ENCODE measurements around the gene PPP3R1.

Gene PPP3R1

DNA sequence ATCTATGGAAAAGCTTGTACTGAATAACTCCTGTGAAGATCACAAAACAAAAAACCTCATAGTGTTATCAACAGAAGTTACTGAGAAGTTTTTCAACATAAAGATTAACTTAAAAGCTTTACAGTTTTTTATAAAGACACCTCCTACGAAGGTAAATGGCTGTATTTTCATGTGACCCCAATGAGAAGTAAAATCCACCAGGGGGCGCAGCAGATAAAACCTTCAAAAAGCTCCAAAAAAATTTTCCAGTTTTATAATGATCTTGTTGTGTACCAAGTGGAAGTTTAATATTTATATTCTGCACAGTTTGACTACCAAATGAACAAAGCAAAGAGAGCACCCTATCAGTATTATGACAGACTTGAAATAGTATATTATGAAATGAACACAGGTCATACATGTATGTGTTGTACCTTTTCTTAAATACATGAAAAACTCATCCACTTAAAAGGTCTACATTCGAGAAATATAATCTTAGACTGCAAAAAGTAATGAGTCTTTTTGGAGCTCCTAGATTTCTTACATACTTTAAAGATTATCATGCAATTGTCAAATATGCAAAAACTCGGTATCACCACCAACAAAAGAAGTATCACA lies 56.1 kb downstream of the PPP3R1 start:
- Histone ChIP-seq H3K4me3 (ENCODE audit: low read depth in 1 of 2, low read length in 2 of 2) (no peak overlapping the region), H3K27me3 (ENCODE audit: control insufficient read depth in 1 of 2, insufficient read depth in 2 of 2, low read length in 2 of 2) (no peaks in the 10 kb centered on the region), H3K4me1 (ENCODE audit: insufficient read depth, low read length) (peaks cover 23% of the 10 kb centered on the region), H3K36me3 (ENCODE audit: insufficient read depth, low read length) (no peaks in the 10 kb centered on the region), H3K9ac (ENCODE audit: low read length) (no peak overlapping the region), H3K9me3 (ENCODE audit: low read length) (no peaks in the 10 kb centered on the region), H3K27ac (ENCODE audit: low read depth, low read length) (no peak overlapping the region)

DNA sequence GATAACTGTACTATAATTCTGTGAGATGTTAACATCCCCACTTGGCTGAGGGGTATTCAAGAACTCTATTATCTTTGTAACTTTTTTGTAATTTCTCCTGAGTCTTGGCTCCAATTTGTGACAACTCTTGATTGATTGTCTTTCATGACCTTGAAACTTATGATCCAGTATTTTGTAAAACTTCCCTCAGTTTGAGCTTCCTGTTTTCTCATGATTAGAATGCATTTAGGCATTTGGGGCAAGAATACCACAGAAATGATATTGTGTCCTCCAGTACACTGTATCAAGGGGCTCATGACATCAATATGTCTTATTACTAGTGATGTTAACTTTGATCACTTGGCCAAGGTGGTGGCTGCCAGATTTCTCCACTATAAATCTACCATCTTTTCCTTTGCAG lies 57.2 kb downstream of the PPP3R1 start:
- no peaks in the 10 kb centered on the region for H3K27me3 ChIP-seq (ENCODE audit: control insufficient read depth in 1 of 2, insufficient read depth in 2 of 2, low read length in 2 of 2)

DNA sequence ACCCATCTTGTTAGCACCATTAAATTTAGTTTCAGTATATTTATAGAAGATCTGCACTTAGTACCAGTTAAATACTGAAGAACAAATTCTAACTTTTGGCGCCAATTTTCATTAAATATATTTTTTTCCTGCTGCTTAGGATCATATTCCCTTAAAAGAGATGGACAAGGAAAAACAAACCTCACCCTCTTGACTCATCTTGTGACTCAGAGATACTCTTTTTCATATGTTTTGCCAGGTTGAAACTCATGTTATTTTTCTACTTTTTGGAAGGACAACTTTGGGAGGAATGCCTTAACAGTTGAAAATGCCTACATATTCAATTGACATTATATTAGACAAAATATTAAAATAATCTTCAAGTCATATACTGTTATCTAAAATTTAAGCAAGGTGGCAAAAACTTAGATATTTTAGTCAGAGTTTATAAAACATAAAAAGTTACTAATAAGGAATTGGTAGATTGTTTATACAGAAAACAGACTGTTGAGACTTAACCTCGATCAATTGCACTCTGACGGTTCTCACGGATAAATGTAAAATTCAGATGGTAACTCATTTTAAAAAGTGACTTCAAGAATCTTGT lies 58.5 kb downstream of the PPP3R1 start:
- no peaks in the 10 kb centered on the region for H3K27me3 ChIP-seq (ENCODE audit: control insufficient read depth in 1 of 2, insufficient read depth in 2 of 2, low read length in 2 of 2)
- no peaks in the 10 kb centered on the region for H3K9me3 ChIP-seq (ENCODE audit: low read length)
- H3K4me3 ChIP-seq (ENCODE audit: low read depth in 1 of 2, low read length in 2 of 2): no peak overlapping the region
- no peaks in the 10 kb centered on the region for H3K36me3 ChIP-seq (ENCODE audit: insufficient read depth, low read length)
- H3K4me1 ChIP-seq (ENCODE audit: insufficient read depth, low read length): peaks cover 23% of the 10 kb centered on the region
- no peak overlapping the region for H3K27ac ChIP-seq (ENCODE audit: low read depth, low read length)
- no peak overlapping the region for H3K9ac ChIP-seq (ENCODE audit: low read length)

More for the DNA sequence above, 57.2 kb downstream of the PPP3R1 start:
- peaks cover 23% of the 10 kb centered on the region for H3K4me1 ChIP-seq (ENCODE audit: insufficient read depth, low read length)
- no peak overlapping the region for H3K4me3 ChIP-seq (ENCODE audit: low read depth in 1 of 2, low read length in 2 of 2)
- no peak overlapping the region for H3K9ac ChIP-seq (ENCODE audit: low read length)
- no peak overlapping the region for H3K27ac ChIP-seq (ENCODE audit: low read depth, low read length)
- no peaks in the 10 kb centered on the region for H3K36me3 ChIP-seq (ENCODE audit: insufficient read depth, low read length)
- H3K9me3 ChIP-seq (ENCODE audit: low read length): no peaks in the 10 kb centered on the region

DNA sequence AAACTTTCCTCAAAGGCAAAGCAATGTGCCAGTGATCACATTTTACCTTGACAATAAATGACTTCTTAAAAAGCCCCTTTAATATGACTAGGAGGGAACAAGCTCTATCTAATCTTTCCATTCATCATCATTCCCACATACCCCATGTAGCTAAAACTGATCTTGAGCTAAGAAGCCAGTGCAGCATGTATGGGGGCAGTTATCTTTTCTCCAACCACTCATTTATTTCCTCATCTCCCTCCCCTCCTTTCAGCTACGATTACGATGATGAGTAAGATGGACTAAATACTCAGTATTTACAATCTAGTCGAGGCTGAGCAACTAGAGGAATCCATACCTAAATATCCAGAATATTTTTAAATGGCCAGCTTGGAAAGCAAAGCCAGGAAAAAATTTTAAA lies 59.2 kb downstream of the PPP3R1 start:
- peaks cover 23% of the 10 kb centered on the region for H3K4me1 ChIP-seq (ENCODE audit: insufficient read depth, low read length)
- no peak overlapping the region for H3K27ac ChIP-seq (ENCODE audit: low read depth, low read length)
- H3K27me3 ChIP-seq (ENCODE audit: control insufficient read depth in 1 of 2, insufficient read depth in 2 of 2, low read length in 2 of 2): no peaks in the 10 kb centered on the region
- no peaks in the 10 kb centered on the region for H3K9me3 ChIP-seq (ENCODE audit: low read length)
- H3K9ac ChIP-seq (ENCODE audit: low read length): no peak overlapping the region
- no peaks in the 10 kb centered on the region for H3K36me3 ChIP-seq (ENCODE audit: insufficient read depth, low read length)
- H3K4me3 ChIP-seq (ENCODE audit: low read depth in 1 of 2, low read length in 2 of 2): no peak overlapping the region

DNA sequence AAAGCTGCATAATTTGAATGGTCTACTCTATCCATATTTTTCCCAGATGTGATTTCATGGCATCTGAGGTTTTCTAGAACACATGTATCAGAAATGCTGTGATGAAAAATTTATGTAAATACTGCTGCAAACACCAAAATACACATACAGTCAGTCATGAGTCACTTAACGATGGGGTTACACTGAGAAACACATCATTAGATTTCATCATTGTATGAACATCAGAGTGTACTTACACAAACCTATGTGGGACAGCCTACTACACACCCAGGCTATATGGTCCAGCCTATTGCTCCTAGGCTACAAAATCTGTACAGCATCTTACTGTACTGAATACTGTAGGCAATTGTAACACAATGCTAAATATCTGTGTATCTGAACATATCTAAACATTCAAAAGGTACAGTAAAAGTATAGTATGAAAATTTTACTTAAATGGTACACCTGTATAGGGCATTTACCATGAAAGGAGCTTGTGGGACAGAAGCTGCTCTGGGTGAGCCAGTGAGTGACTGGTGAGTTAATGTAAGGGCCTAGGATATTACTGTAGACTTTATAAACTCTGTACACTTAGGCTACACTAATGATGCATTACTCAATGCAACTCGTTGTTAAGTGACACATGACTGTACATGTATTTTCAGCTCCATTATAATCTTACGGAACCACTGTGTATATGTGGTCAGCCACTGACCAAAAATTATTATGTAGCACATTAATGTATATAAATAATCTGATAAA lies 61.2 kb downstream of the PPP3R1 start:
- peaks cover 8% of the 10 kb centered on the region for H3K36me3 ChIP-seq (ENCODE audit: insufficient read depth, low read length)
- H3K9me3 ChIP-seq (ENCODE audit: low read length): no peaks in the 10 kb centered on the region
- no peaks in the 10 kb centered on the region for H3K27me3 ChIP-seq (ENCODE audit: control insufficient read depth in 1 of 2, insufficient read depth in 2 of 2, low read length in 2 of 2)
- no peak overlapping the region for H3K4me3 ChIP-seq (ENCODE audit: low read depth in 1 of 2, low read length in 2 of 2)
- no peak overlapping the region for H3K27ac ChIP-seq (ENCODE audit: low read depth, low read length)
- H3K9ac ChIP-seq (ENCODE audit: low read length): no peak overlapping the region
- H3K4me1 ChIP-seq (ENCODE audit: insufficient read depth, low read length): peaks cover 23% of the 10 kb centered on the region

DNA sequence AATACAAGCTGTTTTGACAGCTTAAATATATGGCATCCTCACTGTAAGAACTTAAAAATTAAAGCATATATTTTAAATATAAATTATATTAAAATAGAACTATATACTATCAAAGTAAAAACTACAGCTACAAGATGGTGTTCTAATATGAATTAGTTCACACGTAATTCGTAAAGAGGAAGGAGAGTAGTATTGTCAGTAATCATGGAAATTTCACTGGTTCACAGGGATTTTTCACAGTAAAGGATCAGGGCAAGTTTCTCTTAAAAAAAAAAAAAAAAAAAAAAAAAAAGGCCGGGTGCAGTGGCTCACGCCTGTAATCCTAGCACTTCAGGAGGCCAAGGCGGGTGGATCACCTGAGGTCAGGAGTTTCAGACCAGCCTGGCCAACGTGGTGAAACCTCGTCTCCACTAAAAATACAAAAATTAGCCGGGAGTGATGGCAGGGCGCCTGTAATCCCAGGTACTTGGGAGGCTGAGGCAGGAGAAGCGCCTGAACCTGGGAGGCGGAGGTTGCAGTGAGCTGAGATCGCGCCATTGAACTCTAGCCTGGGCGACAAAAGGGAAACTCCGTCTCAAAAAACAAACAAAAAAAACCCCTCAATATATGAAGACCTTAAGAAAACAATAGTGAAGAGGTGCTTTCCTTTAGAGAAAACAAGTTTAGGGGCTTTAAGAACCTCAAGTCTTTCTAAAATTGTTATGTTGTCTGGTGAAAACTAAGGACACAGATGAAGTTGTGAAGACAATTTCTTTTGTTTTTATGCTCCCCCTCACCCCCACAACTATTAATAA lies 62.1 kb downstream of the PPP3R1 start:
- Histone ChIP-seq H3K27me3 (ENCODE audit: control insufficient read depth in 1 of 2, insufficient read depth in 2 of 2, low read length in 2 of 2) (no peaks in the 10 kb centered on the region), H3K4me3 (ENCODE audit: low read depth in 1 of 2, low read length in 2 of 2) (no peak overlapping the region), H3K9me3 (ENCODE audit: low read length) (no peaks in the 10 kb centered on the region), H3K27ac (ENCODE audit: low read depth, low read length) (no peak overlapping the region), H3K36me3 (ENCODE audit: insufficient read depth, low read length) (peaks cover 8% of the 10 kb centered on the region), H3K4me1 (ENCODE audit: insufficient read depth, low read length) (peaks cover 13% of the 10 kb centered on the region), H3K9ac (ENCODE audit: low read length) (no peak overlapping the region)

DNA sequence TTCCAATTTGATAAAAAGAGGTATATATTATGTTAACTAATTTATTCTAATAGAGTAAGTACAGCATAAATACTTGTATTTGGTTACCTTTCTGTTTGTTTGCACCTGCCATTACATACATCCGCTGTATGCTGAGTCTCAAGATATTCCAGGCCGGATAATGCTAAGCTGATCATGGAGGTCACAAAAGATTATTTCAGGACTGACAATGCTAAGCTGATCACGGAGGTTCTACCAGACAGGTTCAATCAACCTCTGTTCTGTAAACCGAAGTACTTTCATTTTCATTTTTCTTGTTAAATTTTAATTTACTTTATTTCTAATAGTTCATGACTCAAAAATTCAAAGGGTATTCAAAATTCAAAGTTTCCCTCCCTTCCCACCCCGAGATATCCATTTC lies 63.5 kb downstream of the PPP3R1 start:
- H3K4me3 ChIP-seq (ENCODE audit: low read depth in 1 of 2, low read length in 2 of 2): no peak overlapping the region
- no peak overlapping the region for H3K9ac ChIP-seq (ENCODE audit: low read length)

DNA sequence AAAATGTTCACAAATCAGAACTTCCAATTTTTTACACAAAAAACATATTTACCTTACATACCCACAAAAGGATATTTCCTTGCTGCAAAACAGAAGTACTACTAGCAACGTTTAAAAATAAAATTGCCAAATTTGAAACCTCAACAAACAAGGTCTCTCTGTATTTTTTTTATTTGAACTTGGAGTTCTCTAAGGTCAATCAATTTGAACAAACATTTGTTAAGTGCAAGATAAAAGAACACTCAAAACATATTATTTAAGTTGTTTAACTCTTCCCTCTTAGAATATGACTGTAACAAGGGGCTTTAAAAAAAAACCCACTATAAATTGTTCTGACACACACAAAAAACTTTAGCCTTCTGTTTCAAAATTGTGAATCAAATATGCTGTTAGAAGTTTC lies 65.0 kb downstream of the PPP3R1 start:
- H3K4me3 ChIP-seq (ENCODE audit: low read depth in 1 of 2, low read length in 2 of 2): no peak overlapping the region
- H3K27me3 ChIP-seq (ENCODE audit: control insufficient read depth in 1 of 2, insufficient read depth in 2 of 2, low read length in 2 of 2): no peaks in the 10 kb centered on the region
- H3K36me3 ChIP-seq (ENCODE audit: insufficient read depth, low read length): peaks cover 8% of the 10 kb centered on the region
- H3K27ac ChIP-seq (ENCODE audit: low read depth, low read length): no peak overlapping the region
- H3K9me3 ChIP-seq (ENCODE audit: low read length): no peaks in the 10 kb centered on the region
- no peaks in the 10 kb centered on the region for H3K4me1 ChIP-seq (ENCODE audit: insufficient read depth, low read length)
- no peak overlapping the region for H3K9ac ChIP-seq (ENCODE audit: low read length)

More for the DNA sequence above, 63.5 kb downstream of the PPP3R1 start:
- Histone ChIP-seq H3K27ac (ENCODE audit: low read depth, low read length) (no peak overlapping the region), H3K36me3 (ENCODE audit: insufficient read depth, low read length) (peaks cover 8% of the 10 kb centered on the region), H3K9me3 (ENCODE audit: low read length) (no peaks in the 10 kb centered on the region), H3K4me1 (ENCODE audit: insufficient read depth, low read length) (peaks cover 9% of the 10 kb centered on the region), H3K27me3 (ENCODE audit: control insufficient read depth in 1 of 2, insufficient read depth in 2 of 2, low read length in 2 of 2) (no peaks in the 10 kb centered on the region)

DNA sequence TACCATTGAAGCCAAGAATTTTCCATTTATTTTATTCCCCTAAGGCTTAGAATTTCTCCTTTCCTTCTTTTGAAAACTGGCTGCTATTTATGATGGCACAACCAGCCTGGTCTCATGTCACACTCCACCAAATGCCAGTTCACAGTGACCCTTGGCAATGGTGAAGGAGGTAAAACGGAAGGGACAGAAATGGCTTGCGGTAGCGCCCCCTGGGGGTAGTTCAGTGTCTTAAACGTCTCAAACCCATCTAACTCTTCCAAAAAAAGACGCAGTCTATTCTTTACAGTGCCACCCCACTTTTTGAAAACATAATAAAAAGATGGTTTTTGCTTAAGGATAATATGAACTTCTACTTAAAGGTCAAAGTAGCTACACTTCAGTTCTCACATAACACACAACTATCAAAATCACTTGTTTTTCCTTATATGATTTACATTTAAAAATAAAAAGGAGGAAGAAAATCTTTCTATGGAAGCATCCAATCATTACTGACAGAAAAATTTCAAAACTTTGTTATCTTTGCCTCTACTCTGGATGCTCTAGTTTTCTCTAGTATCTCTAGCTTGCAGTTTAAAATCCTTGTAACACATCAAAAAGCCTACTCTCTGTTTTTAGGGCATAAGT lies 66.7 kb downstream of the PPP3R1 start:
- Histone ChIP-seq H3K27ac (ENCODE audit: low read depth, low read length) (no peak overlapping the region), H3K4me1 (ENCODE audit: insufficient read depth, low read length) (no peaks in the 10 kb centered on the region), H3K27me3 (ENCODE audit: control insufficient read depth in 1 of 2, insufficient read depth in 2 of 2, low read length in 2 of 2) (no peaks in the 10 kb centered on the region), H3K36me3 (ENCODE audit: insufficient read depth, low read length) (peaks cover 8% of the 10 kb centered on the region), H3K9me3 (ENCODE audit: low read length) (no peaks in the 10 kb centered on the region), H3K4me3 (ENCODE audit: low read depth in 1 of 2, low read length in 2 of 2) (no peak overlapping the region), H3K9ac (ENCODE audit: low read length) (no peak overlapping the region)

DNA sequence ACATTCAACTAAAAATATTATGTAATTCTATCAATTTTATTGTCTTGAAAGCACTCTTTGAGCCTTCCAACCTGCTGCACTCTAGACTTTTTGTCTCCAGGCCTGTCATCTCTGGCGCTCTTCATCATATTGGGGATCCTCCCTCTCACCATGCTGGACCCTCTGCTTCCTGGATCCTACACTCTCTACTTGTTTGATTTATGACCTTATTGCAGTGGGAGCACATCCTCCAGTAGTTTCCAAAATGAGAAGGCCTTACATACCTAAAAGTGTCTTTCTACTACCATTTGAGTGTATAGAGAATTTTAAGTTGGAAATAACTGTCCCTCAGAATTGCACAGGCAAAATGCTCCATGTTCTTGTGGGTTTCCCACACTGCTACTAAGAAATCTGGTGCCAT lies 69.4 kb downstream of the PPP3R1 start:
- no peak overlapping the region for H3K4me3 ChIP-seq (ENCODE audit: low read depth in 1 of 2, low read length in 2 of 2)
- no peak overlapping the region for H3K9ac ChIP-seq (ENCODE audit: low read length)
- H3K27ac ChIP-seq (ENCODE audit: low read depth, low read length): no peak overlapping the region
- H3K4me1 ChIP-seq (ENCODE audit: insufficient read depth, low read length): no peaks in the 10 kb centered on the region
- H3K27me3 ChIP-seq (ENCODE audit: control insufficient read depth in 1 of 2, insufficient read depth in 2 of 2, low read length in 2 of 2): no peaks in the 10 kb centered on the region
- no peaks in the 10 kb centered on the region for H3K9me3 ChIP-seq (ENCODE audit: low read length)
- H3K36me3 ChIP-seq (ENCODE audit: insufficient read depth, low read length): peaks cover 13% of the 10 kb centered on the region

Data from muscle layer of colon (tissue), 2 donors.